ENCODE measurements around the gene SLC7A8.

Gene SLC7A8

DNA sequence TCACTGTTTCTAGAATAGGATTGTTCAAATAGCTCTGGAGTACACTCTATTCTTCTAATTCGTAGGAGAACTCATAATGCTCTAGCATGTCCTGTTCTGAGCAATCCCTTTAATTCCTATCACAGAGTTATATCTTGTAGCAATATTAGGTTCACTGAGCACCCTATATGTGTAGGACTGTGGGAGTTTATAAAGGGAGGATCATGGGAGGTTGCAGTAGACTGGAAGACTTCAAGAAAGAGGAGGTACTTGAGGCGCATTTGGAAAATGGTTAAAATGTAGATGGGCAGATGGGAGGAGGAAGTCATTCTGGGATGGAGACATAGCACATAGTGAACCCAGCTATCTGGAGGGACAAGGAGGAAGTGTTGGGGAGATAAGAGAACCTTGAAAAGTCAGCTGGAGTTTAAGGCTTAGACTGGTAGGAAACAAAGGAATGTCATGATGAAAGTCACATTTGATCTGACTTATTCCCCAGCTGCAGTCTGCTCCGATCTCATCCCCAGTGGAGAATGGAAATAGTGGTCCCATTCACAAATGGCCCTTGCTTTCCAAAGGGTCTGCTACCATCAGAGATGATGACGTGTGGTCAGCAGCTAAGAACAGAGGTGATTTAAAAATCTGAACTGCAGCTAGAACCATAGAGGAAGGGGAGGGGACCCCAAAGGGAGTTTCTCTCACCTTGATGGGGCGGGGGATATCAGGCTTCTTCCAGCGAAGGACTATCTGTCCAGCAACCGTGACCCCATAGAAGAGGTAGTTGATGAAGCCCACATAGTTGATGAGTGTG, 54.3 kb downstream of the SLC7A8 start:
- DNase-seq = no peak

DNA sequence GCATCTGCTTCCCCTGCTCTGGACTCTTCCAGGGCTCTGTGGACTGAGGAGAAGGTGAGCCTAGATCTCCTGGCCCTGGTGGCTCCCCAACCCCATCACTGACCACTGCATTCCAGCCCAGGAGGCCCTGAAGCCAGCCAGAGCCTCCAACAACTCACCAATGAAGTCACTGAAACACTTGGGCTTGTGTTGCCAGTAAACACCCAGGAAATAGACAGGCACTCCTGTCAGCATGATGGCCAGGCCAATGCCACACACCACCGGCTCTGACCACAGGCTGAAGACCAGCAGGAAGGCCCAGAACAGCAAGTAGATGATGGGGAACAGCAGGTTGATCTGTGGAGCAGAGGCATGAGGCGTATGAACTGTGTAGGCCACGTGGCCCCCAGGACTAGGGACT, 55.6 kb downstream of the SLC7A8 start:
- no peak for DNase-seq

DNA sequence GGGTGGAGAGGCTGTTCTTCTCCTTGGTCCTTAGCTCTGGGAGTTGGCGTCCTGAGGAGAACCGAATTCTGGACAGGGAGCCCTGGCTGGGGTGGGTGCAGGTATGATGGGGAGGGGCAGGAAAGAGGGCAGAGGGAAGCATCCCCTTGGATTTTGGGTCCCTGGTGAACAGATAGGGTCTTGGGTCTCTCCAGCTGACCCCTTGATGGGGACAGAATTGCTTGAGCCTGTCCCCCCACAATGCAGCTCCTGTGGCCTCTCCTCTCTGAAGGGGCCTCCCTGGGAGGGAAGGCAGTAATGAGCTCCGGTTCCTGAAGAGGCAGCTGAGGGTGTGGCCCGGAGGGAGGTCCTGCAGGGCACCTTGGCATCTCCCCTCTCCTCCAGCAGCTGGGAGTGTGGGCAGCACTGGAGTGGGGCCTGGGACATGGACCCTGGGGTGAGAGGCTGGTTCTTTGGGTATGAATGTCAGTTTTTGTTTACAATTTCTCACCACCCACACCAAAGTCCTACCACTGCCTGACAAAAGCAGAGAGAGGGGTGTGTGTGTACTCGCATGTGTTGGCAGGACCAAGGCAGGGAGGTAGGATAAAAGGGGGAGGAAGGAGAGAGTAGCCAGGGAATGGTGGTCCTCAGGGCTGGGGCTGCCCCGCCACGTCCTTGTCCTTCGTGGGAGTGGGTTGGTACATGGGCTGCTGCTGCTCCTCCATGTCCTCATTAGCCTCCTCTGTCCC, 56.7 kb downstream of the SLC7A8 start:
- no peak for DNase-seq

DNA sequence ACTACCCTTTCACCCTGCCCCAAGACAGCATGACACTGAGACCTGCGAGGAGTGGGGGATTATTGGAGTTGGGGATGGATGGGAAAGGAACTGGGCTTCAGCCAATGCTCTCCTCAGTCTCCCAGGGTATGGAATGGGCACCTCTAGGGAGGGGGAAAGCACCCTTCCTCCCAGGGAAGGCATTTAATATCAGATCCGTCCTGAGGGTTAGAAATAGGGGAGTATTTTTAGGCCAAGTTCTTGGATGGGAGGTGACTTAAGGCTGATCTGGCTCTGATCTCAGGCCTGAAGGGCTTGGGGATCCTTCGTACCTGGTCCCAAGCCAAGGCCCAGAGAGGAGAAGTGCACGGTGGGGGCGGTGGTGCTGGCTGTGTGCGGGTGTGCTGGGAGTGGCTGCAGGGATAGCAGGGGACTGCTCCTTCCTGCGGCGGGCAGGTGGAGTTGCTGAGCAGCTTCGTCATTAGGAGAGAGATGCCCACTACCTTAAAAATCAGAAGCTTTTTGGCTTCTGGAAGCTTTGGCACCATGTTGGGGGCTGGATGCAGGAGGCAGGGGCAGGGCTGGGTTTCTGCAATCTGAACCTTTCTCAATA, 57.4 kb downstream of the SLC7A8 start:
- no peak for DNase-seq

DNA sequence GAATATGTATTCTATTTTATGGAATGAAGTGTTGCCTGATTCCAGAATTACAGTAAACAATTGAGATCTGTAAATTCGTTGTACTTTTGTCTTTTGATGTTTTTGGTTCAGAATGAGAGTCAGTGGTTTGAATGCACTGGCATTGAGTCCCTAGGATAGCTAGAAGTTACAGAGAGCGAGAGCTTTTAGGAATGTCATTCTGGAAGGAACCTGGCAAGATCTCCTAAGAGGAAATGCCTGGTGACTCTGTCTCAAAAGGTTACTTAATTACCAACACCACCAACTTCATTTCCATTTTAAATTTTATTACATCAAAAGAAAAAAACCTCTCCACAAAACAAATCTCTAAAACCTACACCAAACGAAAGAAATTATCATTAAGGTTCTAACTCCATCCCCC, 58.4 kb downstream of the SLC7A8 start:
- no peak for DNase-seq

DNA sequence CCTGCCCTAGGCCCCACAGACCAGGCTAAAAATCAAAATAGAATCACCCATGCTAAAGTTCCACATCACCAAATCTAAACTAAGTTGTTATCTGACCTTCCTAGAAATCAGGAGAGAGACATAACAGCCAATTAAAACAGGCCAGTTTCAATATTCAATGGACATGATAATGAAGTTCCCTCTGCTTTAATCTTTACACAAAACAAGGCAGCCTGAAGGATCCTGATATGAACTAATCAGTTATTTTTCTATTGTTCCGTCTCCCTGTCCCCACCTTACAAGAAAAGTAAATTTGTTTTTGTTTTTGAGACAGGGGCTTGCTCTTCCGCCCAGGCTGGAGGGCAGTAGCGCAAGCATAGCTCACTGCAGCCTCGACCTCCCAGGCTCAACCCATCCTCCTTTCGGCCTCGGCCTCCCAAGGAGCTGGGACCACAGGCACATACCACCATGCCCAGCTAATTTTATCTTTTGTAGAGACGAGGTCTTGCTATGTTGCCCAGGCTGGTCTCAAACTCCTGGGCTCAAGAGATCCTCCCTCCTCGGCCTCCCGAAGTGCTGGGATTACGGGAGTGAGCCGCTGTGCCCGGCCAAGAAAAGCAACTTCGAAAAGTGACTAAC, 59.0 kb downstream of the SLC7A8 start:
- no peak for DNase-seq

DNA sequence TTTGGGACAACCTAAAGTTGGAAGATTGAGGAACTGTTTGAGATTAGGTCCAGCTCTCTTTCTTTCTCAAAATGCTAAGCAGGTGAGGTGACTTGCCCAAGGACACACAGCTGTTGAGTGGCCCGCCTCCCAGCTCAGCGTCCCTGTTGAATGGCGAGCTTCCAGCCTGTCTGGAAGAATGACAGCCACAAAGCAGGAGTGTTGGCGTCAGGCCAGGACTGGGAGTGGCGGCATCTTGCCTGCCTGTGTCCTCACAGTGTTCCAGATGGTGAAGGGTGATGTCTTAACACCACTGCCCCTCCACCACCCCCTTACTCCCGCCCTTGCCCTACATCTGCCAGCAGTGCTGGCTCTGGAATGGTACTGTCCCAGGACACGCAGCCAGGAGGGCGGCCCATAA, 60.0 kb downstream of the SLC7A8 start:
- no peak for DNase-seq

DNA sequence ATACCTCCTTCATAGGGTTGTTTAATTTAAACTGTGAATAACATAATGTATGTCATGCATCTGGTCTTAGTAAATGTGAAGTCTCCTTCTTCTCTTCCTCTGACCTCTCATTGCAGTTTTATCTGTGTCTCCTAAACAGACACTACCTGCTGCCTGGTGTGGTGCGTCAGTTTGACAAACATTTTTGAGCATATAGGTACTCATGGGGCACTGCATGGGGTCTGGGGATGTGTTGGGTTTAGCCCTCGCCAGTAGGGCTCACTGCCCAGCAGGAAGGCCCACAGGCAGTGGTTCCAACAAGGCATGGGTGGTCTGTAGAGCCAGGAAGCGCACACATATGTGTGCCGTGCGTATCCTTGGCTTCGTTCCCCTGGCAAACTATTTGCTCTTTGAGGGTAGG, 61.4 kb downstream of the SLC7A8 start:
- no peak for DNase-seq

DNA sequence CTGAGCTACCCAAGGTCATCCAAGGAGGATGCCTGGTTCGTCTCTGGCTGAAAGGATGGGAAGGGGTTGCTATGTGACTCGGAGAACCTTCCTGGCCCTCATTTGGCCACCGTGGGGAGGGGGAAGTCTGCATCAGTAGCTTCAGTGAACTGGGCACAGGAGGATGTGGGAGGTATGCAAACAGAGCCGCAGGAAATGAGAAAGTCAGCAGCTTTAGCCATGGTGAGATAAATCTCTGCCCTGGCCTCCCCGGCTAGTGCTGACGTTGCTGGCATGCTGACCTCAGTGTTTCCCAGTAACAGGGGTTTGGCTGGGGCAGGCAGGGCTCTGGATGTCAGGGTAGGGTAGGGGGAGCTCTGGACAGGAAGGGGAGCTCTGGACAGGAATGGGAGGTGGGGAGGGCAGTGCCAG, 62.1 kb downstream of the SLC7A8 start:
- DNase-seq = no peak

DNA sequence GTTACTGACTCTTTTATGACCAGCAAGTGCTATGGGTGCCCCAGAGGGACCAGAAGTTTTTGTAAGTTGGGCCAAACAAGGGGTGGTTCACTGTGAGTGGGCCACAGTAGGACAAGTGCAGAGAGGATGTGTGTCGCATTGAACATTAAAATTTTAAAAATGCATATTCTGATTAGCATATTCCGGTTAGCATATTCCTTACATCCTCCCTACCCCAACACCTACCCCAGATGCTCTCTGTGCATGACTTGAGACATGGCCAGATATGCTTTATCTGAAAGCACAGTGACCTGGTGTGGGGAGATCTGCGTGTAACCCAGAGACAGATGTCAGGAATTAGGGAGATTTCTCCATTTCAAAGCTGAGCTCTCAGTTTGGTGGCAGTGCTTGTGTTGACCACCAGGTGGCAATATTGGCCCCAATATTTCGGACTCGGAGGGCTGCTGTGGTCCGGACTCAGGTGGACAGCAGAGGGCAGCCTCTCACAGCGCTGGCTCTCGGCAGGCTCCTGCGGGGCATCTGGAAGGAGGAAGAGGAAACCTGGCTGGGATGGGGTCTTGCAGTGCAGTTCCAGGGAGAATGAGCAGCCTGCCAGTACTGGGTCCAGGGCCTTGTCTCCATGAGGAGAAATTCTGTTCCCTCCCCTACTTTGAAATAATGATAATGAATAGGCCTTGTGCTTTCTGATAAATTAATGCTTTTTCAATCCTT, 62.8 kb downstream of the SLC7A8 start:
- DNase-seq = peak; percentile 80

DNA sequence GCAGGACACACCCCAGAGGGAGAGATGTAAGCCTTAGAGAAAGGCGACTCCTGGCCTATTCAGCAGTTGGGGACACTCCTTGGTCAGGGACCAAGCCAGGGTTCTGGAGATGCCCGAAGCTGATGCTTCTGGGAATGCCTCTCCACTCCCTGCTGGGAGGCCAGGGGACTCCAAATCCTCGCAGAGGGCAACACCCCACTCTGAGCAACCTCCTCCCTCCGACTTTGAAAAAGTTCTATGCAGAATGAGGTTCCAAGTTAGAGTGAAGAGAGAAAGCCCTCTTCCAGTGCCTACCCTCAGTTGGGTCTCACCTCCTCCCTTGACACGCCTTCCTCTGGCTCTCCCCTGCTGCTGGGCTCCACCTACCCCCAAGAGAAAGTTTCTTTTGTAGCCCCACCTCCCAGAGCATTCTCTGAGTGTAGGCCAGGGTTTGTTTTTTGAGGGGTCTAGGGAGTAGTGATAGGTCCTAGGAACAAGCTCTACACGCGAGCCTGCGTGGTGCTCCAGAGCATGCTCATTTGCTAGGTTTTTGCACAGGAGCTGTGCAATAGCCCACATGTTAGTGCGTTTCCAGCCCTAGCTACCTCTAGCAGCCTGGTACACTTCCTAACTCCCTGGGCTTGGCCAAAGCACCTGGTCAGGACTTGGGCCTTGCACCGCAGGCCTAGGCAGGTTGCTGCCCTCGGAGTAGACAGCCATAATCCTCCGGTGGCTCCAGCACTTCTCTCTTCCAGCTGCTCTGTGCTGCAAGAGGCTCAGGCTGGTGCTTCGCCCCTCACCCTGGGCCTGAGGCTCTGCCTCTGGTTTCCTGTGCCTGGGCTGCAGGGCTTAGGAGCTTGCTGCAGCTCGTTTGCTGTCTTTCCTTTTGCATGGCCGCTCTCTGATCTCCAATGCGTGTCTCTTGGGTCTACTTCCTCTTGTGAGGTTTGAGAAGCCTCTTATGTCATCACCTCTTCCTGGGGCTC, 63.8 kb downstream of the SLC7A8 start:
- DNase-seq = no peak

DNA sequence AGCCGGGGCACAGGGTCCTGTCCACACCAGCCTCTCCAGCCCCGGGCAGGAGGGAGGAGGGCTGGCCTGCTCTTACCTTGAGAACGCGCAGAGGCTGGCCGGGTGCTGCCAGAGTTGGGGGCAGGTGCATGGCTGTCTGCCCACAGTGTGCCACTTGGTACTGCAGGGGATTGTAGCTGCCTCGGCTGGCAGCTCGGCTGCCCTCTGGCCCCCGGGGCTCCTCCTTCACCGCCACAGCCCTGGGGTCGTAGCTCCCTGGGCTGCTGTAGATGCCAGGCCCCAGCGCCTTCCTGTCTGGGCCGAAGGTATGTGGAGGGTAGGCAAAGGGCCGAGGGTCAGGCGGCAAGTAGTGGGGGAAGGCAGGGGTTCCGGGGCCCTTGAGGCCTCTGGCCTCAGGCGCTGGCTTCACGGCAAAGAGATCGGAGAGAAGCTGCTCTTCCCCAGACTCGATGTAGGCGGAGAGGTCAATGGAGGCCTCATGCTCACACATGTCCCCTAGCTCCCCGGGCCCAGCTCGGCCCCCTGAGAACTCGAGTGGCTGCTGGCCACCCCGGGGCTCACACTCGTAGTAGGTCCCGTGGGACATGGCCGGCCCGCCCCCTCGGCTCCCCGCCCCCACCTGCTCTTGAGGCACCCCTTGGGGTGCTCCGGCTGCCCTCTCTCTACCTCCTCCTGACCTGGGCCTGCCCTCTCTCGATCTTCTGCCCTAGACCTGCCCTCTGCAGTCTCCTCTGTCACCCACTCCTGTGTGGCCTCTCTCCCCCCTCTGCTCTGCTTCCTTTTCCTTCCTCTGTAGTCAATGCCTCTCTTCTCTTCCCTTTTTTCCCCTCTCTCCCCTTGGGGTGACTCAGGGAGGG, 64.7 kb downstream of the SLC7A8 start, which contains the start of gene CEBPE:
Gene CEBPE, minus strand, starts transcription at position 750 of the 857 bp plus-strand sequence. Its CDS starts 164 bp downstream, at position 586.
- no peak for DNase-seq

DNA sequence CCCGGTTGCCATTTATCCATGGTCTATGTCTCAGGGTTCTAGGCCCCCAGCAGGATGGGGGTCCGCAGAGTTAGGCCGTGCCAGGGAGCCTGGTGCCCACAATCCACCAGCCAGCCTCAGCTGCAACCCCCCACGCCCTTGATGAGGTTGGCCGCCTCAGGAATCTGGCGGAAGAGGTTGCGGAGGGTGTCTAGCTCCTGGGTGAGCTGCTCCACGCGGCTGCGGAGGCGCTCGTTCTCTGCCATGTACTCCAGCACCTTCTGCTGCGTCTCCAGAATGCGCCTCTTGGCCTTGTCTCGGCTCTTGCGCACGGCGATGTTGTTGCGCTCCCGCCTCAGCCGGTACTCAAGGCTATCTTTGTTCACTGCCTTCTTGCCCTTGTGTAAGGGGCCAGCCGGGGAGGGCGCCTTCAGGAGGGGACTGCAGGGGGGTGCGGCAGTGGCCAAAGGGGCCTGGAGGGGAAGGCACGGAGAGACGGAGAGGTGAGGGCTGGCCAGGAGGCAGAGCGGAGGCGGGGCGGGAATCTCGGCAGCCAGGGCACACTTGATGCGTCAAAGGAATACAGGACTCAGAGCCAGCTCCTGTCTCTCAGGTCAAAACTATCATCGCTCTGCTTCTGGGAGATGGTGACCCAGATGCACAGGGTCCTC, 66.0 kb downstream of the SLC7A8 start:
- DNase-seq = no peak

DNA sequence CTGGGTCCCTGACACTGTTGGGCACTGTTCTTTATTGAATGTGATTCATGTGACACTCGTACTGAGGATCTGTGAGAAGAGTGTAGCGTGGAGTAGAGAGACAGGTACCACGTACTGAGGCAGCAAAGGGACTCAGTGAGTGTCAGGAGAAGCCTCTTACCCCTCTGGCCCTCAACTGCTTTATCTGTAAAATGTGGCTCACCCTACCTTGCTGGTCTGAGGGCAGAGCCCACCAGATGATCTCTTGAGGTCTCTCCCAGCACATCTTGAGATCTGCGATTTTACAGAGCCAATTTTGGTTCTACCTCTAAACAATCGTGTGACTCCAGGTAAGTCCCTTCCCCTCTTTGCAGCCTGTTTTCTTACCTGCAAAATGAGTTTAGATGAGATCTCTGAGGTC, 67.5 kb downstream of the SLC7A8 start:
- DNase-seq = no peak

DNA sequence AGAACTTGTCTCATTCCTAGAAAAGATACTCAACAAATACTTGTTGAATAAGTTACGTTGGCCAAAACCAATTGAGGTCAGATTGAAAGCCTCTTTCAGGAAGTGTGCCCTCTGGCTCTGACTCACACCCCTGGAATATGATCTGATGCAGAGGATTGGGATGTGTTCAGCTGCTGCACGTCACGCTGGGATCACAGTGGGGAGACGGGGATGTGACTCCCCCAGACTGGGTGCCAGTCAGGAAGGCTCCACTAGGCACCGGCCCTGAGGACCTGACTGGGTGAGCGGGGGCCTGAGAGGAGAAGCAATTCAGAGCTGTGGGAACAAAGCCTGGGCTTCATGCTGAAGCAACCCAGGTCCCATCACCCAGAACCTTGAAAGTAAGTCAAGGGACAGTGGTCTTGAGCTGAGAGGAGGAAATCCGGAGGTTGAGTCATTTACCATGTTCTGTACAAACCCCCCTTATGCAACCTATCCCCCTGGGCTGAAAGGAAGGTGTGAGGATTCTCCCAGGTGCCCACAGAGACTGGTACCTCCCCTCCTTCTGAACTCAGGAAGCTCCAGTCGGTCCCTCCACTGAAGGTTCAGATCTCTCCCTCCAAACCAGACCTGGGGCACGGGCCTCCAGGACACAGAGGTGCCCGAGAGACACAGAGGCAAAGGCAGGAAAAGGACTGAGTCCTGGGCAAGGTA, 68.3 kb downstream of the SLC7A8 start:
- peak; percentile 58 for DNase-seq

DNA sequence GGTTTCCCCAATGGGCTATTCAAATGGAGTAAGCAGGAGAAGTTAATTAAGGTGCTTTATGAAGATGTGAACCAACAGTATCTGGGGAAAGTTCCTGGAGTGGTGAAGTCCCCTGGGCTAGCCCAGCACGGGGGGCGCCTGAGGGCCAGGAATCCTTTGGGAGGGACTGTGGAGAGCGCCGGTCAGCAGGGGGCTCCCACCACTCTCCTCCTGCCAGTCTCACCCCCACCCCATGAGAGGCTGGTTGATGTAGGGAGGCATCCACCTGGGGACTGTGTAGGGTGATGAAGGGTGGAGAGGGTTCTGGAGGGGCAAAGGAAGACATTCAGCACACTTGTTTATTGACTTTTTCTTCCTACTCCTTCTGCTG, 68.8 kb downstream of the SLC7A8 start:
- DNase-seq = no peak

DNA sequence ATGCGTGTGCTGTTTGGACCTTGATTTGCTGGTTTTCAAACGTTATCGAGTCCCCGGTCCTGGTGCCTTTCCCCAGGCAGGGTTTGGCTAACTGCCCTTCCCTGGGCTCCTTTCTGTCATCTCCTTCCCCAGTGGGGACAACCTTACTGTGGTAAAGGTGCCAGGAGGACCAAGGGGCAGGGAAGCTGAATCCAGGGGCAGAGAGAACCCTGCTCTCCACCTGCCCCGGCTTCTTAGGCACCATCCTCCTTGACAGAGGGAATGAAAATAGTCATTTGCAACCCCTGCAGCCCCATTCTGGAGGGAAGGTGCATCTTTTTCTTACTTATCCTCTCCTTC, 69.4 kb downstream of the SLC7A8 start:
- no peak for DNase-seq

DNA sequence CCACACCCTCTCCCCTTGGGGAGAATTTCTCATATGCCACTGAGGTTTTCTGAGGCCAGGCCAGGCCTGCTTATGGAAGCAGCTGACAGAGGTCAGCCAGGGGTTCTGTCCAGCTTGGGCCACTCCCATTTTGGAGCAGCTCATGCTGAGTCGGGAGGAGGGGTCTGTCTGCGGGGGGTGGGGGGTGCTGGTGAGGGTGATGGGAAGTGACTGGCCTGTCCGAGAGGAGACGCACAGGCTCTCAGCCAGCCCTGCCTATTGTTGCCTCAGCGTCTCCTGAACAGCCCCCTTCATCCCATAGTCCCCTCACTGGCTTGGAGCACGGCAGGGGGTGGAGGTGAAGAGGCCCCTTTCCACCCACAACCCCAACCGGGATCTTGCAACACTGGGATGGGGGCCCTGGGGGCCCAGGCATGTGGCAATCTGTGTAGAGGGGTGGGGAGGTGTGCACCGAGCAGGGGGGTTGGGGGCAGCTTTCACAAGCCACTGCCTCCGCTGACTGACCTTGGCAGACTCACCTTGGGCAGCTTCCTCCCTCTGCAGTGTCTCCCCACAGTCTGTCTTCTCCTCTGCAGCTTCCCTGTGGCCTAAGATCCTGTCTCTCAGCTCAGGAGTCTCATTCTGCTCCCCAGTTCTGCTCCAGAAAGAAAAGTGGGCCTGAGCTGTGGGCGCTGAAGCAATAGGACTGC, 69.9 kb downstream of the SLC7A8 start:
- no peak for DNase-seq

Data from 8988T (cell line).